Ishikawa (cell line): Measurements from ENCODE around the gene CEP95.

Experiments
- REST ChIP-seq: IDR thresholded peaks from 2 replicates; pipeline ENCODE4 v1.6.1; 2012; ENCODE audit warnings: low read depth, mild to moderate bottlenecking
- TCF12 ChIP-seq: IDR thresholded peaks from 2 replicates; pipeline ENCODE4 v1.6.1; 2012; ENCODE audit warnings: low read depth

- no peak for TF ChIP-seq REST
- TF ChIP-seq TCF12: no peak
Observed at GRCh38 chr17:64537488-64537887, 30.7 kb downstream of the CEP95 start.
